A549 (cell line): Measurements from ENCODE around the gene FUZ. TPM values are rescaled to one million over a fixed set of nuclear protein-coding genes. Genes with fewer than 3 reads are reported as not detected.

ENCODE experiments used
- ATAC-seq, 2 experiments: fragments of 200-7000 bp in 1 of 2; fragments of >200 bp in 1 of 2; cut with Nextera tagmentation in 1 of 2; cut with Tn5 transposase in 1 of 2; 3 replicates each; pipeline versions ENCODE4 v1.8.0 to v1.9.1; 2018 to 2020; ENCODE audit warnings: mild to moderate bottlenecking in 1 of 2, moderate library complexity in 1 of 2
- CTCF ChIA-PET: fragments of 300-600 bp; sonication (Branson Sonifier 250); formaldehyde crosslinking; extraction: SDS; loops from one replicate; lab custom pipeline; 2021; ENCODE audit warnings: antibody characterized with exemption, inconsistent platforms; lab: Yijun Ruan, JAX
- POLR2A ChIA-PET: fragments of 350-600 bp; formaldehyde crosslinking; extraction: SDS; loops from one replicate; lab custom pipeline; 2021; ENCODE audit warnings: antibody characterized with exemption, inconsistent platforms; lab: Yijun Ruan, JAX
- DNase-seq, 2 experiments: peaks; one replicate each; pipeline versions ENCODE4 v3.0.0 to v3.0.0-alpha.2; 2011 to 2016; ENCODE audit warnings: low read depth in 1 of 2, low spot score in 1 of 2
- FAIRE-seq: peaks from 2 replicates; lab custom pipeline; 2011; peaks lifted over from hg19 to GRCh38; lab: Jason Lieb, UNC
- H3K27ac ChIP-seq, 2 experiments: fragments of >200 bp; sonication (Bioruptor Twin); formaldehyde crosslinking; 3 replicates each; pipeline ENCODE4 v1.5.1; 2016 to 2017
- H3K4me1 ChIP-seq: fragments of >200 bp; sonication (Bioruptor Twin); formaldehyde crosslinking; 3 replicates; pipeline ENCODE4 v1.6.1; 2016
- H3K4me2 ChIP-seq: fragments of >200 bp; sonication (Bioruptor Twin); formaldehyde crosslinking; 3 replicates; pipeline ENCODE4 v1.6.1; 2016
- H3K4me3 ChIP-seq: fragments of >200 bp; sonication (Bioruptor Twin); formaldehyde crosslinking; 3 replicates; pipeline ENCODE4 v1.5.1; 2016
- H3K9me3 ChIP-seq: fragments of >200 bp; sonication (Bioruptor Twin); formaldehyde crosslinking; 3 replicates; pipeline ENCODE4 v1.6.1; 2016
- BHLHE40 ChIP-seq: IDR thresholded peaks from 2 replicates; pipeline ENCODE4 v1.6.1; 2012; ENCODE audit warnings: low read depth, low read length, inconsistent platforms
- CEBPB ChIP-seq, 2 experiments: fragments of >200 bp in 1 of 2; sonication (Bioruptor Twin) in 1 of 2; formaldehyde crosslinking in 1 of 2; IDR thresholded peaks; 2 replicates each; pipeline ENCODE4 v1.6.1; 2012 to 2016
- CHD2 ChIP-seq: fragments of 150-350 bp; IDR thresholded peaks from 2 replicates; pipeline ENCODE4 v1.6.1; 2014; ENCODE audit warnings: low read length; ENCODE audit not compliant: partially characterized antibody
- CTCF ChIP-seq: fragments of >200 bp; sonication (Bioruptor Twin); formaldehyde crosslinking; IDR thresholded peaks from 3 replicates; pipeline ENCODE4 v1.5.1; 2016
- E2F6 ChIP-seq: IDR thresholded peaks from 2 replicates; pipeline ENCODE4 v1.6.1; 2012; ENCODE audit warnings: low read depth, borderline replicate concordance
- EHMT2 ChIP-seq: fragments of 200-600 bp; sonication (generic); IDR thresholded peaks from 2 replicates; pipeline ENCODE4 v1.6.1; 2016; ENCODE audit warnings: antibody characterized with exemption, low read depth, mild to moderate bottlenecking, moderate library complexity
- ESRRA ChIP-seq: fragments of 150-350 bp; IDR thresholded peaks from 2 replicates; pipeline ENCODE4 v1.6.1; 2014; ENCODE audit warnings: mild to moderate bottlenecking, low read length, borderline replicate concordance
- FOXS1 ChIP-seq: fragments of 250-450 bp; sonication (Bioruptor Pico); IDR thresholded peaks from 2 replicates; pipeline ENCODE4 v1.5.0; 2020; ENCODE audit warnings: mild to moderate bottlenecking, moderate library complexity
- GATA3 ChIP-seq: IDR thresholded peaks from 2 replicates; pipeline ENCODE4 v1.6.1; 2012; ENCODE audit warnings: borderline replicate concordance
- HDAC2 ChIP-seq: fragments of 200-600 bp; sonication (generic); IDR thresholded peaks from 2 replicates; pipeline ENCODE4 v1.6.1; 2016
- HEYL ChIP-seq: fragments of 250-450 bp; sonication (Bioruptor Pico); IDR thresholded peaks from 2 replicates; pipeline ENCODE4 v1.8.0; 2021; ENCODE audit warnings: mild to moderate bottlenecking, moderate library complexity
- HOXA7 ChIP-seq: fragments of 250-450 bp; sonication (Bioruptor Pico); IDR thresholded peaks from 2 replicates; pipeline ENCODE4 v1.5.0; 2020; ENCODE audit warnings: mild to moderate bottlenecking, moderate library complexity
- HOXB5 ChIP-seq: fragments of 250-450 bp; sonication (Bioruptor Pico); IDR thresholded peaks from 2 replicates; pipeline ENCODE4 v1.5.0; 2020; ENCODE audit warnings: mild to moderate bottlenecking, moderate library complexity
- JUN ChIP-seq, 2 experiments: fragments of >200 bp; sonication (Bioruptor Twin); formaldehyde crosslinking; IDR thresholded peaks; 2 replicates in 1 of 2; 3 replicates in 1 of 2; pipeline ENCODE4 v1.6.1; 2016 to 2017
- JUNB ChIP-seq: fragments of >200 bp; sonication (Bioruptor Twin); formaldehyde crosslinking; IDR thresholded peaks from 2 replicates; pipeline ENCODE4 v1.6.1; 2016
- MAFK ChIP-seq: fragments of 450-650 bp; IDR thresholded peaks from 2 replicates; pipeline ENCODE4 v1.6.1; 2014; ENCODE audit not compliant: partially characterized antibody
- MAX ChIP-seq: IDR thresholded peaks from 2 replicates; pipeline ENCODE4 v1.6.1; 2012
- NFE2L2 ChIP-seq: fragments of 150-350 bp; conservative IDR thresholded peaks from 2 replicates; pipeline ENCODE4 v1.6.1; 2014; ENCODE audit warnings: low read length
- NPAS2 ChIP-seq: fragments of 250-450 bp; sonication (Bioruptor Pico); IDR thresholded peaks from 2 replicates; pipeline ENCODE4 v1.8.0; 2022; ENCODE audit warnings: mild to moderate bottlenecking, moderate library complexity, borderline replicate concordance
- PBX3 ChIP-seq: IDR thresholded peaks from 2 replicates; pipeline ENCODE4 v1.6.1; 2012
- PHF8 ChIP-seq: fragments of 200-600 bp; sonication (generic); IDR thresholded peaks from 2 replicates; pipeline ENCODE4 v1.6.1; 2016; ENCODE audit warnings: low read depth, mild to moderate bottlenecking, antibody characterized with exemption, moderate library complexity, borderline replicate concordance
- POLR2A ChIP-seq: IDR thresholded peaks from 2 replicates; pipeline ENCODE4 v1.6.1; 2012; ENCODE audit warnings: mild to moderate bottlenecking, low read length
- POLR2AphosphoS2 ChIP-seq: conservative IDR thresholded peaks from 2 replicates; pipeline ENCODE4 v1.6.1; 2012; ENCODE audit warnings: low read length, improper control_type of control experiment, inconsistent platforms
- RARB ChIP-seq: fragments of 250-450 bp; sonication (Bioruptor Pico); IDR thresholded peaks from 2 replicates; pipeline ENCODE4 v1.8.0; 2021; ENCODE audit warnings: mild to moderate bottlenecking, moderate library complexity
- RCOR1 ChIP-seq: fragments of 150-350 bp; IDR thresholded peaks from 2 replicates; pipeline ENCODE4 v1.6.1; 2014; ENCODE audit warnings: antibody characterized with exemption, low read length, low read depth
- RFX5 ChIP-seq: fragments of 450-650 bp; IDR thresholded peaks from 2 replicates; pipeline ENCODE4 v1.7.1; 2014; ENCODE audit warnings: antibody characterized with exemption, mild to moderate bottlenecking, moderate library complexity
- SMC3 ChIP-seq: fragments of >200 bp; sonication (Bioruptor Twin); formaldehyde crosslinking; IDR thresholded peaks from 3 replicates; pipeline ENCODE4 v1.6.1; 2018; ENCODE audit warnings: inconsistent platforms
- SREBF2 ChIP-seq: fragments of 450-650 bp; IDR thresholded peaks from 2 replicates; pipeline ENCODE4 v1.6.1; 2014; ENCODE audit warnings: mild to moderate bottlenecking, moderate library complexity
- TFCP2L1 ChIP-seq: fragments of 250-450 bp; sonication (Bioruptor Pico); IDR thresholded peaks from 2 replicates; pipeline ENCODE4 v1.5.0; 2021; ENCODE audit warnings: mild to moderate bottlenecking
- USF2 ChIP-seq: fragments of 450-650 bp; IDR thresholded peaks from 2 replicates; pipeline ENCODE4 v1.6.1; 2014; ENCODE audit warnings: antibody characterized with exemption
- ZSCAN20 ChIP-seq: fragments of 250-450 bp; sonication (Bioruptor Pico); IDR thresholded peaks from 2 replicates; pipeline ENCODE4 v1.8.0; 2022; ENCODE audit warnings: mild to moderate bottlenecking, moderate library complexity
- WGBS: methylation state at CpG from one replicate; pipeline ENCODE4 v1.1.6; 2017; ENCODE audit errors: missing lambda C conversion rate; 5-methylcytosine and 5-hydroxymethylcytosine counted together
- polyA plus RNA-seq, 4 experiments: library from polyadenylated mRNA; depleted of rRNA in 3 of 4; stranded (reverse); fragments of >200 nt; fragmentation: RNase III in 1 of 4; extraction: RNeasy Plus Mini Kit Qiagen cat#74134 plus additional on column Dnase treatment in 1 of 4; gene quantifications; 2 replicates in 3 of 4; 3 replicates in 1 of 4; pipeline ENCODE4 v1.2.3, GENCODE V29; 2011 to 2017

The FUZ gene
- polyA plus RNA-seq, 2 of the 4 experiments (the other 2 are of a cell fraction): 12.5 to 21.7 TPM

GRCh38 chr19:49818649-49819370, 5.7 kb upstream of the FUZ start:
- POLR2A ChIA-PET: interaction anchor here (0.6 to 1.1 kb wide), 4 partner anchors 14 to 111 kb away, joined by 3 read pairs; partner anchors contain the start of genes AKT1S1, ATF5, NUP62 and PNKP
- 49% methylated on average over 14 of the region's 16 CpGs for WGBS
- CTCF ChIA-PET: interaction anchor here (0.6 to 1.9 kb wide), 6 partner anchors 13 to 147 kb away, joined by 3 to 8 read pairs (median 4); no protein-coding TSS in a partner anchor
- Histone ChIP-seq H3K4me2 (peak overlapping the region; percentile 97), H3K9me3 (no peaks in the 10 kb centered on the region), H3K4me1 (peaks cover 19% of the 10 kb centered on the region), H3K27ac (peak overlapping the region; percentile 89 to 95), H3K4me3 (peak overlapping the region; percentile 67)
- TF ChIP-seq PHF8 (no peak), ESRRA (no peak), JUN (IDR thresholded peaks at IDR 0.05) (no peak), CTCF (no peak), POLR2A (no peak), CHD2 (no peak), E2F6 (no peak)
- no peak for DNase-seq
- no peak for FAIRE-seq
- peak in 1 of 2 experiments; percentile 8; a peak in 3 of 6 replicates for ATAC-seq

GRCh38 chr19:49817964-49818648, 5.0 kb upstream of the FUZ start, which contains the start of gene MED25:
MED25 (plus strand) TSS chr19:49818289; CDS start chr19:49818342, 53 bp downstream.
- no peaks in the 10 kb centered on the region for H3K9me3 ChIP-seq
- WGBS: under 1% methylated on average over 31 of the region's 57 CpGs
- FAIRE-seq (no peak), ATAC-seq (peak; percentile 84 to 89), DNase-seq (peak; percentile 90 to 92)
- H3K4me3 ChIP-seq: peak within 1 kb of the TSS; percentile 67
- peak within 1 kb of the TSS; percentile 97 for H3K4me2 ChIP-seq
- CTCF ChIA-PET: interaction anchor here (0.6 to 0.7 kb wide), 2 partner anchors 21 to 122 kb away, joined by 3 read pairs; no protein-coding TSS in a partner anchor
- H3K4me1 ChIP-seq: peaks cover 20% of the 10 kb centered on the region
- H3K27ac ChIP-seq: peak within 1 kb of the TSS; percentile 89 to 95
- POLR2A ChIA-PET: interaction anchor here (0.6 to 1.0 kb wide), 4 partner anchors 32 to 231 kb away, joined by 3 read pairs; partner anchors contain the start of genes AKT1S1, PNKP, PTOV1 and TBC1D17
- TF ChIP-seq FOXS1 (0 out of 2 replicates have a peak, but pooled peaks have one; percentile 29), MAX (peak; percentile 55), RFX5 (no peak; the same call in 1 of the 2 replicates), RCOR1 (no peak), JUNB (no peak), CEBPB (IDR thresholded peaks at IDR 0.05) (no peak), ZSCAN20 (no peak), NPAS2 (CRISPR knock-in tag) (no peak), CTCF (no peak), BHLHE40 (no peak), HOXA7 (CRISPR knock-in tag) (no peak; the same call in 1 of the 2 replicates), PBX3 (no peak), SMC3 (no peak), USF2 (no peak; the same call in 1 of the 2 replicates), TFCP2L1 (CRISPR knock-in tag) (peak; percentile 11; the same call in 1 of the 2 replicates), HDAC2 (no peak), NFE2L2 (no peak), HOXB5 (CRISPR knock-in tag) (peak; percentile 85; the same call in 1 of the 2 replicates), POLR2AphosphoS2 (no peak), GATA3 (no peak), MAFK (no peak), RARB (no peak), EHMT2 (no peak), HEYL (CRISPR knock-in tag) (no peak), SREBF2 (no peak)
